Right hindlimb (tissue), 1 donor: ENCODE results near the gene GRK6.

Experiments used
- DNase-seq: peaks from one replicate; pipeline ENCODE4 v3.0.0-alpha.2; 2018

Gene GRK6

DNA sequence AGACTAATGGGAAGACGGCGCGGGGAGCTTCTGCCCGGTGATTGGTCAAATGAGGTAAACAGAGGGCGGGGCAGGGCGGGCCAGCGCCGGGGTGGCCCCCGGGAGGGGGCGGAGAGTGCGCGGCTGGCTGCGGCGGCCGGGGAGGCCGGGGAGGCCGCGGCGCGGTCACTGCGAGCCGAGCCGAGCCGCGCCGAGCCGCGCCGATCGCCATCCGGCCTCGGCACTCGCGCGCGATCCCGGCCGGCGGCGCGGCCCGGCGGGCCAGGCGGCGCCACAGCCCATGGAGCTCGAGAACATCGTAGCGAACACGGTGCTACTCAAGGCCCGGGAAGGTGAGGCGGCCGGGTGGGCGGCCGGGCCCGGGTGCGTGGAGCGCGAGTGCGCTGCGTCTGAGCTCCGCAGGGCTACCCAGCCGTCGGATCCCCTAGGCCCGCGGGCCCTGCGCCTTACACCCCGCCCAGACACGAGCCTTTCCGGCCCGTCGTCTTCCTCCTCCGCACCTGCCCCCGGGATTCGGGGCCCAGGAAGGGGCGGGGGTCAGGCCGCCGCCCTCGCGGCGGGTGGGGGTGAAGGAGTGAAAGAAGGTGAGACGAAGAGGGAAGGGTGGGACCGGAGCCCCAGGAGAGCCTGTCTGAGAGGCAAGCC is at the start of gene GRK6:
TSS of gene GRK6 (plus strand) at position 111 of the 645 bp plus-strand sequence. CDS start at position 281, 170 bp downstream.
- no peak for DNase-seq

DNA sequence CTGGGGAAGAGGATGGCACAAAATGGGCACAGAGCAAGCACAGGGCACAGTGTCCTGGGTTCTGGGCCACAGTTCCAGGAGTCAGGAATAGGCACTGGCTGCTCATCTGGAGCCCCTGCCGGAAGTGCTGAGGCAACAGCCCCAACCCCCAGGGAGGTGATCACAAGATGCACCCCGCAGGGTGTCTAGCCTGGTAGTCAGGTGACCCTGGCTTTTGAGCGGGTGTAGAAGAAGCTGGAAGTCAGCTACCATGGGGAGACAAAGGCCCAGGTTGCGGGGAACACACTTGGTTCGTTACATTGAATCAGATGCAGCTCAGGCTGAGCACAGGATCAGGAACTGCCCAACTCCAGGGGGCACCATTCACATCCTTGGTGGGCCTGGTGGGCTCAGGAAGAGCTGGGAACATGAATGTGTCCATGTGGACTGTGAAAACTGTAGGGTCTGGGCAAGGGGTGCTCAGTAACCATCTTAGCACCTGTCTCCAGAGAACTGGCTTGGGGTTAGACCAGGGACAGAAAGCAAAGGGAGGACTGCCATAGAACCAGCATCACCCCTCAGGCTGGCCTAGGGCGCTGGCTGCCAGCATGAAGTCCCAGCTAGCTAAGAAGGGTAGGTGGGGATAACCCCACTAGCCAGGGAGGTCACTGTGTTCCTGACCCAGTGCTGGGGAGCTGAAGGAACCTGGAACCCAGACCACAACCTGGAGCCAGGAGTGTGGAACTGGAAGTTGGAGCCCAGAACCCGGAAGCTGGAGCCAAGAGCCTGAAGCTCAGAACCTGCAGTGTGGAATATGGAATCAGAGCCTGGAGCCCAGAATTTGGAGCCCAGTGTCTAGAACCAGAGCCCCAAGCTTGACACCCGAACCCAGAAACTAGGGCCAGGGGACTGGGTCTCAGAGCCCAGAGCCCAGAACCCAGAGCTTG is 48.4 kb upstream of the GRK6 start:
- DNase-seq, result no peak

DNA sequence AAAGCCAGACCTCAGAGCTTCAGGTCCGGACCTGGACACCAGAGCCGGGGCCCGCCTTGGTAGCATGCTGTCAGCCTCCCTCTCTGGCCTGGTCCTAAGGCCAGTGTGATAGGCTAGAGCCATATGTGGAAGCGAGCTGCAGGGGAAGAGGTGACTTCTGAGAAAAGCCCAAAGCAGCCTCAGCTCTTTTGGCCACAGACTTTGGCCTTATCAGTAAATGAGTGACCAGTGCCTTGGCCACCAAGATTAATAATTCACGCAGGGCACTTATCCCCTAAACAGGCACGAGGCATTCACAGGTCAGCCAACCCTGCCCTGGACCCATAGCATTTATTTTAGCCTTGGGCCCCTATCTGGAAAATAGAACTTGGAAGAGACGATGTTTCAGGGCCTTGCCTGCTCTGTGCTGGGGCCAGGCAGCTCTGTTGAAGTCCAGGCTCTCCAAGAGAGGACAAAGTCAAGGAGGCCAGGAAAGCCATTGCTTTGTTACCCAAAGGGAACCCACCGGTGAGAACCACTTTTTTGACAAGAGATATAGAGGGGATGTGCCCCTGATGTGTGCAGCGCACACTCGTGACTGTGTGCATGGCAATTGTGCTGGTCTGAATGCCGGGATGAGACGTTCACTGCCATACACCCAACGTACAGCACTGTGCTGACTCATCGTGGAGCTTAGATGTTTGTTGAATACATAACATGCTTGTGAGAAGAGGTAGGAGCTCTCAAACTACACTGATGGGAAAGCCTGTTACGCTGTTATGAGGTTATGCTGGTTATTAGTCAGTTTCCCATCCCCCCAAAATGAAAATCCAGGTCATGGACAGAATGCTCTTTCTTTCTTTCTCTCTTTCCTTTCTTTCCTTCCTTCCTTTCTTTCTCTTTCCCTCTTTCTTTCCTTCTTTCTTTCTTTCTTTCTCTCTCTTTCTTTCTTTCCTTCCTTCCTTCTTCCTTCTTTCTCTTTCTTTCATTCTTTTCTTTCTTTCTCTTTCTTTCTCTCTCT is 47.3 kb upstream of the GRK6 start:
- no peak for DNase-seq

DNA sequence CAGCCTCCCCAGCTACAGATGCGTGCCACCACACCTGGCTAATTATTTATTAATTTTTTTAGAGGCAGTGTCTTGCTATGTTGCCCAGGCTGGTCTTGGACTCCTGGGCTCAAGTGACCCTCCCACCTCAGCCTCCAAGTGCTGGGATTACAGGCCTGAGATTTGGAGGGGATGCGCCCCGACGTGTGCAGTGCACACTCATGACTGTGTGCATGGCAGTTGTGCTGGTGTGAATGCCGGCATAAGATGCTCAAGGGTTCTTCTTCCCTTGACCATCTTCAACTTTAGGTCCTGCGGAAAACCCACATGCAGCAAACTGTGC is 45.7 kb upstream of the GRK6 start:
- no peak for DNase-seq

DNA sequence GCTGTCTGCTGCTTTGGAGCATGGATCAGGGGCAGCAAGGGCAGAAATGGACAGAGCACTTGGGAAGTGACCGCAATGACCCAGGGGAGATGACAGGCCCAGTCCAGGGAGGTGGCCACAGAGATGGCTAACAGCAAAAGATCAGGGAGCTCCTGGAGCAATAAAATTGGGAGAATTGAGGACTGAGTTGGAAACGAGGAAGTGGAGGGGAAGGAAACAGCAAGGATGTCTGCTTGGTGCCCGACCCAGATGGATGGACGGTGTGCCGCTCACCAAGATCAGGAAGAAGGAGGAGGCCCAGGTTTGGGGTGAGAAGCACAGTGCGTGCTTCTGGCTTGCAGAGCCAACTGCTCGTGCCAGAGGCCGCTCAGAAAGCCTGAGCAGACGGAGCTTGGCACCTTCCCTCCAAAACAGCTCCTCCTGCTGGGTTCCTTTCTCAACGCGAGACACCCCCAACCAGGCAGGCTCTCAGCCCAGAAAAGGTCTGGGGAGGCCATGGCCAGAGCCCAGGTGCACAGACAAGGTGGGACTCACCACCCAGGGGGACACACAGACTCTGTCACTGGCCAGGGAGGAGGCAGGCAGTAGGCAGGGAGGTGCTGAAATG is 44.0 kb upstream of the GRK6 start:
- peak; percentile 72 for DNase-seq

DNA sequence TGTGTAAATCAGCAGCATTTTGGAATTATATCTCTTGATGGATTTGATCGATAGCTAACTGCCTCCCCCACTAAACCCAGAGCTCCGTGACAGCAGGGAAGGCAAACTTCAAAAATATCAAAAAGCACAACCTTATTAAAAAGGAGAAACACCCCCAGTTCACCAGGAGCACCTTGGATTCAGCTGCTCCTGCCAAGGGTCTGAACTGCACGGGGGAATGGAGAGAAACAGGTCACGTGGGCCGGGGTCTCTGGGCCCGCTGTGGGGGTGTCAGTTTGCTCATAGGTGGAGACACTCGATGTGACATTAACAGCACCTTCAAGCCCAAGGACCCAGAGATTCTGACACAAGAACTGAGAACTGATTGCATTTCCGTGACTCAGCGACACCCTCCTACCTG is 43.3 kb upstream of the GRK6 start:
- no peak for DNase-seq

DNA sequence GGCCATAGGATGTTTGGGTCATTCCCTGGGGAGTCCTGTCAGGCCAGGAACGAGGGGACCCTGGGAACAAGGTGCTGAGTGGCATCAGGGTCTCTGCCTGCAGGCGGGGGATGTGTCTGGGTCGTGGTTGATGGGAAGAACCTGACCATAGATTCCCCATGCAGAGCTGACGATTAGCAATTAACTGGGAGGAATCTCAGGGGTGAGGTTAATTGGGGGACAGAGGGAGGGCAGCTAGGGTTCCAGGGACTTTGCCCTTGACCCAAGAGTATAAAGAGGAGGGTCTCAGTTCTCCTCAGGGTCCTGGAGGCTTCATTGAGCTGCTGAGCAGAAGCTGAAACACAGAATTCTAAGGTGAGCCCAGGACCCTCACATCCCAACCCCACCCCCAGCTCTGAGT is 42.3 kb upstream of the GRK6 start, which contains the start of gene SLC34A1:
TSS of gene SLC34A1 (plus strand) at position 301 of the 400 bp plus-strand sequence. CDS start 1,308 bp downstream, outside the sequence.
- DNase-seq, result no peak

DNA sequence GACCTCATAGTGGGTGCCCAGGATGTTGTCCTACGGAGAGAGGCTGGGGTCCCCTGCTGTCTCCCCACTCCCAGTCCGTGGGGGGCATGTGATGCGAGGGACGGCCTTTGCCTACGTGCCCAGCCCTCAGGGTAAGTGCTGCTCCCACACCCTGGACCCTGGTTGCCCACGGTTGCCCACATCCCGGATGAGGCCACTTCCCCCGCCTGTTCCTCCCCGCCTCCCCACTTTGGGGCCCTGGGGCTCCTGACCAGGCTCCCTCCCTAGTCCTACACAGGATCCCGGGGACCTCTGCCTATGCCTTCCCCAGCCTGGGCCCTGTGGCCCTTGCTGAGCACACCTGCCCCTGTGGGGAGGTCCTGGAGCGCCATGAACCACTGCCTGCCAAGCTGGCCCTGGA is 40.8 kb upstream of the GRK6 start:
- no peak for DNase-seq

DNA sequence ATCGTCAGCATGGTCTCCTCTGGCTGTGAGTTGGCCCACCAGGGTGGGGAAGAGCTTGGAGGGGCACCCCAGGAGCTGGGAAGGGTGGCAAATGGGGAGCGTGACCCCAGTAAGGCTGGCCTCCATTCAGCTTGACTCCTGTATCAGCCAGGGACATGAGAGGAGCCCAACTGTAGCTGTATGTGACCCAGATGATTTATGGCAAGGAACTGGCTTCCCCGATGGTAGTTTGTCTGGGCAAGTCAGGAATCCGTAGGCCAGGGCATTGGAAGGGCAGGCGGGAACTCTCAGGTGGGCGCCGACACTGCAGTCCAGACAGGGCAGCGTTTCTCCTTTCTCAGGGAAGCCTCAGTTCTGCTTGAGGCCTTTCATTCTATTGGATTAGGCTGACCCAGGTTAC is 39.9 kb upstream of the GRK6 start:
- no peak for DNase-seq

DNA sequence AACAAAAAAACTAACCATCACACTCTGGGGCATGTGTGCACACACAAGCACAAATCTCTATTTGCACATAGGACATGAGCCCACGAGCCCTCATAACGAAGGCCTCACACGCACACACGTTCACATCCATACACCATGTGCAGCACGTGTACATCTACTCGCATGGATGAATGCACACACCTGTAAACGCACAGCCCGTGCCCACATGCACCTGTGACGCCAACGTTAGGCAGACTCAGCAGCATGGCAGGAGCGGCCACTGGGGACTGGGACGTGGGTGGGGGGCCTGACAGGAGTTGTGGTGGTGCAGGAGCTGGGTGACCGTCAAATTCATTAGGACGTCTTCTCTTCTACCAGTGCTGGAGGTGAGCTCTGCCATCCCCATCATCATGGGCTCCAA is 39.1 kb upstream of the GRK6 start:
- DNase-seq, result no peak

DNA sequence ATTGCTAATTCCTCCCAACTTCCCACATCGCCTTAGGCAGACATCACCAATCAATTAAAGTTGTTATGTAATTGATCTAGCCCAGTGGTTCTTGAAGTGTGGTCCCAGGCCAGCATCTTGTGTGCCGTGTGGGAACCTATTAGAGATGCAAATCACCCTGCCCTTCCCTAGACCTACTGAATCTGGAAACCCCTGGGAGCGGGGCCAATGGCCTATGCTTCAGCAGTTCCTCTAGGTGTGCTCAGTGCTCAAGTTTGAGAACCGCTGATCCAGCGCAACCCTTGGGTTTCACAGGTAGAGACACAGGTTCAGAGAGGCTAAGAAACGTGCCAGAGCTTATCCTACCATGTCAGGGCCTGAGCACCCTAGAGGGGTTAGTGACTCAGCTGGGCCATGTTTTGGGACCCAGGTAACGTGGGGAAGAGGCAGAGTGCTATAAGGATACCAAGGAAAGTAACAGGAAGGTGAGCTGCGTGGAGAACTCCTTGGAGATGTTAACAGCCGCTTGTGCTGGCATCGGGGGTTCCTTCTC is 37.9 kb upstream of the GRK6 start:
- DNase-seq, result no peak

DNA sequence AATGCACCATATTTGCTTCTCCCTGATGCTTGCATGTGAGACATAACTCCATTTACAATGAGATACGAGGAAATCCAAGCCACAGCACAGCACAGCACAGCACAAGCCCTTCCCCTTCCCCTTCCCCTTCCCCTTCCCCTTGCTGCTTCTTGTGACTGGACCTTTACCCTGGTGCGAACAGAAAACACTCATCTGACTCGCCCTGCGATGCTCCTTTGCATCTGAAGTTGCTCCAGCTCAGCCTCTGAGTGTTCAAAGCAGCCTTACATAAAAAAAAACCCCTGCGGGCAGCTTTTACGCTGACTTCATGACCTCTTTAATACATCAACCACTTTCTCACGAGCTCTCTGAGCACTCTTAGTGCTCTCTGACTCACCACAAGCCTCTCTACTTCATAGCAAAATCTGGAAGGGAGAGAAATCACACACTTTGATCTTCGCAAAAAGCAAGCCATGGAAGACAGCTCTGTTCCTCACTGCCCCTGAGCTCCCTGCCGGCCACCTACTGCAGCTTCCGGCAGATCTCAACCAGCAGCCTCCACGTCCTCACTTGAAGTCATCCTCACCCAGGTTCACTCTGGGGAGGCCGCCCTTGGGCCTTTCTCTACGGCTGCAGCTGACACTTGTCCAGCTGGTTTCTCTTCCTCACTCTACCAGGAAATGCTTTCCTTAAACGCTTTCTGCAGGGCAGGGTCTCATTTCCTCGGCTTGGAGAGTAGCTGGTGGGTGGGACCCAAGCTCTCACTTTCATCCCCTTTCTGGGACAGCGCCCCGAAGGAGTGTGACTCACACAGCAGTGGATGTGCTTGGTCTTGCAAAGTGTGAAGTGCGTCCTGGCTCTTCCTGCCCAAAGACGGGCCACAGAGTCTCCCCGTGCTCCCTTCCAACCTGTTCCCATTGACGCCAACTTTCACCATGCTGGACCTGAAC is 37.0 kb upstream of the GRK6 start:
- DNase-seq, result no peak

DNA sequence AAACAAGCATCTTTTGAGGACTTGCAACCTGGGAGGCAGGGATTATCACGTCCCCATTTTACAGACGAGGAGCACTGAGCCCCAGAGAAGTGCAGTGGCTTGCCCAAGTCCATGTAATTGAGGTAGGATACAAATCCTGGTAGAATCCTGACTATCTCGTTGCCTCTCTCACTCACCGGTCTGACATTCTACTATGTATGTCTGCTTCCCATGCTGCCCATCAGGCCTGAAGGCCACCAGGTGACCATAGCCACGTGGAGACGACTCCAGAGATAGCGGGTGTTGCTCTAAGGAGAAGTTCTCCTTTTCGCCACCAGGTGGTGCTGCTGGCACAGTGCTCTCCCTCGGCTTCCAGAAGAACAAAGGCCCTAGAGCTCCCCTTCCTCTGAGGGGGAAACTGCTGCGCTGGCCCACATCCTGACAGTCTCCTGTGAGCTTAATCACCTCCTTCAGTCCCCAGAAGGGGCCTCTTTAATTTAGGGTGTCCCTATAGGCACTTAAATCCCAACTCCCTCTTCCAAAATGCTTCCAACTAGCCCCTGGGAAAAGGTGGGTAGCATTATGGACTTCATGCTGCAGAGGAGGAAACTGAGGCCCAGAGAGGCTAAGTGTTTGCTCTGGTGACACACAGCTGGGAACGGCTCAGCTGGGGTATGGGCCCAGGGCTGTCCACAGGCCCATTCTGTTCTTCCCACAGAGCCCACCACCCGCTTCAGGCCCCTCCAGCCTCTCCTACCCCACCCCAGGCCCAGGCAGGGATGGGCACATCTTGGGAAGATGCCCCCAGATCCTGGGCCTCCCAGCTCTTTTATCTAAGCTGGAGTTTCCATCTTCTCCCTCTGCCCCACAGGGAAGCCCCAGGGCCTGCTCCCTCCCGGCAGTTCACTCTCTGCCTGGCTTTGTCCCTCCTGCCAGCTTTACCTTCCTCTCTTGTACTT is 35.8 kb upstream of the GRK6 start:
- peak; percentile 89 for DNase-seq

DNA sequence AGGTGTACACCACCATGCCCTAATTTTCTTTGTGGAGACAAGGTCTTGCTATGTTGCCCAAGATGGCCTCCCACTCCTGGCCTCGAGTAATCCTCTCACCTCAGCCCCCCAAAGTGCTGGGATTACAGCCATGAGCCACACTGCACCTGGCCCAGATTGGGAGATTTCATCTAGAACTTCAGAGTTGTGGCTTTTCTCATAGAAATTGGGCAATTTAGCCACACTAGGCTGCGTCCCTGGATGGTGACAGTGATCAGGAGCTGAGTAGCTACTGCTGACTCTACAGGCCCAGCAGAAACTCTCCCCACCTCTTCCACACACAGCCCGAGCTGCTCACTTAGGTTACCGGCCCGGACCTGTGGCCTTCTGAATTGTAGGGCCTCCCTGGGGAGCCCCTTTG is 33.7 kb upstream of the GRK6 start:
- no peak for DNase-seq

DNA sequence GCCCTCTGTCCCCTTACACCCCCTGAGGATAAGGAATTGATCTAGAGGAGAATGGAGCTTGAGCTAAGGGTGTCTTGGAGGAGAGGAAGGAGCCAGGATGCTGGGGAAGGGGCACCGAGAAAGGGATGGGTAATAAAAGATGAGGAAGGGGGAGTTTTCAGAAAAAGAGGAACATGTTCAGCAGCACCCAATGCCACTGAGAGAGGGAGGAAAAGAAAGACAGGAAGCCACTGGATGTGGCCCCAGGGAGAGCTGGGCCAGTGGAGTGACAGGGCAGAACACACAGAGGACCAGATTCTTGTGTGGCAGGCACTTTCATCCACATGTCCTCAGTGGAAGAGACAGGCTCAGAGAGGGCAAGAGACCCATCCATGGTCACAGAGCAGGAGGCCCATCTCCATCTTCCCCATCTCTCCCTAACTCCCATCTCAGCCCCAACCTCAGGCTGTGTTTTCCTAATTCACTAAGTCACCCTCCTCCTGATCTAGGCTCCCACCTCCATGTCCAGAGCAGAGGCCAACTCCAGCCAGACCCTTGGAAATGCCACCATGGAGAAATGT is 33.2 kb upstream of the GRK6 start:
- DNase-seq, result no peak

DNA sequence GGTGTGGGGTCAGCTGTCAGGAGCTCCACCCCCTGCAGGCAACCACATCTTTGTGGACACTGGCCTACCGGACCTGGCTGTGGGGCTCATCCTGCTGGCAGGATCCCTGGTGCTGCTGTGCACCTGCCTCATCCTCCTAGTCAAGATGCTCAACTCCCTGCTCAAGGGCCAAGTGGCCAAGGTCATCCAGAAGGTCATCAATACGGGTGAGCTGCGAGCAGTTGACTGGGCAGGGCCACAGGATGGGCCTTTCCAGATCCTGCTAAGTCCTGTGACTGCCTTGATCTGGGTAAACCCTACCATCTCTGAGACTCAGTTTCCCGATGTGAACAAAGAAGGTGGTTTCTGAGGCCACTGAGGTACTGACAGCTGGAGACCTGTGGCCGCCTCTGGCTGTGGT is 32.5 kb upstream of the GRK6 start:
- no peak for DNase-seq

DNA sequence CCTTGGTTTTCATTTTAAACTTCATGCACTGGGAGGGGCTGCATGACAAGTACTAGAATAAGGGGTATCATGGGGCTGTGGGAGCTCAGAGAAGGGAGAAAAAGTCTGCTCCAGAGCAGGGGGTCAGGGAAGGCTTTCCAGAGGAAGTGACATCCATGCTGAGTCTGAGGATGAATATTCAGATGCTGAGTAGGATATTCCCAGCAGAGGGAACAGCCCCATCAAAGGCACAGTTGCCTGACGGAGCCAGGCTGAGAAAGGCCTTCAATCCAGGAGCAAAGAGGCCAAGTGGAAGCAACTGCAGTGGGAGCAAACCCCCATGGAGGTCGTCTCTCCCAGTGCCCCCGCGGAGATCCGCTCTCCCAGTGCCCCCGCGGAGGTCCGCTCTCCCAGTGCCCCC is 30.4 kb upstream of the GRK6 start:
- DNase-seq, result no peak

DNA sequence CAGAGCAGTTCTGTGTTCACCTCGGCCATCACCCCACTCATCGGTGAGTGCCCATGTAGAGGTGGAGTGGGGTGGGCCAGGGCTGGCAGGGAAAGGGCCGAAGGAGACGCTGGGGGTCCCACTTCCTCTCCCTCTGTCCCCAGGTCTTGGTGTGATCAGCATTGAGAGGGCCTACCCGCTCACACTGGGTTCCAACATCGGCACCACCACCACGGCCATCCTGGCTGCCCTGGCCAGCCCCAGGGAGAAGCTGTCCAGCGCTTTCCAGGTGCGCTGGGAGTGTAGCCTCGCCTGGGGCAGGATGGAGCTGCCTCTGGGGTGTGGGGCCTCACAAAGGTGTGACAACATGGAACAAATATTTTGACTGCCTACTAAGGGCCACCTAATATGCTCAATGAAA is 29.7 kb upstream of the GRK6 start:
- no peak for DNase-seq

DNA sequence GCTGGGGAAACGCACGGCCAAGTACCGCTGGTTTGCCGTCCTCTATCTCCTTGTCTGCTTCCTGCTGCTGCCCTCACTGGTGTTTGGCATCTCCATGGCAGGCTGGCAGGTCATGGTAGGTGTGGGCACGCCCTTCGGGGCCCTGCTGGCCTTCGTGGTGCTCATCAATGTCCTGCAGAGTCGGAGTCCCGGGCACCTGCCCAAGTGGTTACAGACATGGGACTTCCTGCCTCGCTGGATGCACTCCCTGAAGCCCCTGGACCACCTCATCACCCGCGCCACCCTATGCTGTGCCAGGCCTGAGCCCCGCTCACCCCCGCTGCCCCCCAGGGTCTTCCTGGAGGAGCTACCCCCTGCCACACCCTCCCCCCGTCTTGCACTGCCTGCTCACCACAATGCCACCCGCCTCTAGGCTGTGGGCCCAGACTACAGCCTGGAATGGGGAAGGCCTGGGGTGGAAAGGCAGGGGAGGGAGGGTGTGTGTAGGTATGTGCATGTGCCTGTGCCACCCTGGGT is 28.5 kb upstream of the GRK6 start:
- DNase-seq, result no peak
